Cortex of kidney (tissue), 1 donor: ENCODE measurements around the gene KRTAP4-6.
"Not testable (repeated sequence)": the region's sequence is repeated elsewhere in the genome, so short reads cannot be mapped to it uniquely, and the experiment has no call there.

Experiments used
- DNase-seq: peaks from one replicate; lab custom pipeline; 2025; lab: John Stamatoyannopoulos, UW

Gene KRTAP4-6

GRCh38 chr17:41105347-41105746 lies 35.0 kb downstream of the KRTAP4-6 start, which contains the start of gene KRTAP4-9:
KRTAP4-9 (plus strand) TSS chr17:41105389; CDS start chr17:41105389, 0 bp downstream.
- DNase-seq = not testable (repeated sequence)

GRCh38 chr17:41104386-41105038 lies 35.8 kb downstream of the KRTAP4-6 start:
- not testable (repeated sequence) for DNase-seq

GRCh38 chr17:41103896-41104295 lies 36.4 kb downstream of the KRTAP4-6 start:
- DNase-seq = no peak

- DNase-seq = no peak
These were observed 38.6 kb downstream of the KRTAP4-6 start, which contains the start of gene KRTAP4-16 for GRCh38 chr17:41101586-41102259. KRTAP4-16 (minus strand) TSS chr17:41102209; CDS start chr17:41102209, 0 bp downstream.

- DNase-seq = not testable (repeated sequence)
These were observed 40.5 kb downstream of the KRTAP4-6 start for GRCh38 chr17:41099682-41100480.

GRCh38 chr17:41098481-41098880 lies 41.9 kb downstream of the KRTAP4-6 start:
- DNase-seq = no peak

GRCh38 chr17:41098042-41098441 lies 42.3 kb downstream of the KRTAP4-6 start, which contains the start of gene KRTAP4-8:
KRTAP4-8 (minus strand) TSS chr17:41098142; CDS start chr17:41098084, 58 bp downstream.
- no peak for DNase-seq

GRCh38 chr17:41096055-41096454 lies 44.3 kb downstream of the KRTAP4-6 start:
- no peak for DNase-seq
